ENCODE measurements around the gene MRPS18B.
"Not testable (repeated sequence)": the region's sequence is repeated elsewhere in the genome, so short reads cannot be mapped to it uniquely, and the experiment has no call there.

MRPS18B gene

DNA sequence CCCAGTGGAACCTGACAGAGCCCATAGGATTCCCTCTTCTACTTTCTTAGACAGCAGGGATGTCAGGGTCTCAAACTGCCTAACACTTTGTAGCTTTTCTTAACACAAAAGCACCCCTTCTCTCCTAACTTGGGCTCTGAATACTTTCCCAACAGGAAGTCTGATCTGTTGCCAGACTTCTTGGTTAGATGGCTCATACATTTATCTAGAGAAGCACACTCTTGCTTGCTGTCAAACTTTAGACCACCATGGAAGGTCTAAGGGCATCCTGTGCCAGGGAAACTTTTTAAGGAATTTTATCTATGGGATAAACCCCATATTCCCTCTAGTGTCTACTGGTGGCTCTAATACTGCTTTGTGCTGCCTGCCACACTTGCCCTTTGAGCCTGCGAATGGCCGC lies 26.0 kb downstream of the MRPS18B start:
- DNase-seq (ENCODE audit: low read depth), result no peak

DNA sequence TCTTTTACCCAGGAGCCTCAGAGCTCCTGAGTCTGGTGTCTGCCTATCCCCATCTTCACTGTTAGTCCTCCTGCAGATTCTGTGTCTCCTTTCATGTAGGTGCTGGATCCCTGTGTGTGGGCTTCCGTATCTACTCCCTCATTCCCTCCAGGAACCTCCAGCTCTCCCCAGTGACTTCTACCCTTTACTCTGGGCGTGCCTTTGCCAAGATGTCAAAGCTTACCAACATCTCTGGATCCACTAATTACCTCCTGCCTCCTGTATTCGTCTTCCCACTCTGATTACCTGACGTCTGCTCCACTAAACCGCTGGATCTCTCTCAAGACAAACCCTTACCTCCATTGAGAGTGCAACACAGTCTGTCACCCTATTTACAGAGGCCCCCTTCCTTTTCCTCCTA lies 27.1 kb downstream of the MRPS18B start:
- no peak for DNase-seq (ENCODE audit: low read depth)

DNA sequence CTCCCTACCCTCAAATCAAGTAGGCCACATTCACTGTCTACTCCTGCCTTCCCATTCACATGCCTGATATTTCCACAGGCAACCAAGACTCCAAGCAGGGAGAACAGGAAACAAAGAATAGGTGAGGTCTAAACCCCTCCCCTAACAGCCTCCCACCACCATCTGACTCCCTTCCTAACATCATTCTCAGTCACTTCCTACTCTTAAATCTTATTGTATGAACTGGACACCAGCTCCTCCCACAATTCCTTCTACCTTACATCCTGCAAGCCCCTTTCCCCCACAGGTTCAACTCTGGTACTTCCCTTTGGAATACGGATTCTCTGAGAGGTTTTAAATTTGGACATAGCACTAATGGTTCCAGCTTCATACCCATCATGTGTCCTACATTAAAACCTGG lies 28.3 kb downstream of the MRPS18B start:
- no peak for DNase-seq (ENCODE audit: low read depth)

DNA sequence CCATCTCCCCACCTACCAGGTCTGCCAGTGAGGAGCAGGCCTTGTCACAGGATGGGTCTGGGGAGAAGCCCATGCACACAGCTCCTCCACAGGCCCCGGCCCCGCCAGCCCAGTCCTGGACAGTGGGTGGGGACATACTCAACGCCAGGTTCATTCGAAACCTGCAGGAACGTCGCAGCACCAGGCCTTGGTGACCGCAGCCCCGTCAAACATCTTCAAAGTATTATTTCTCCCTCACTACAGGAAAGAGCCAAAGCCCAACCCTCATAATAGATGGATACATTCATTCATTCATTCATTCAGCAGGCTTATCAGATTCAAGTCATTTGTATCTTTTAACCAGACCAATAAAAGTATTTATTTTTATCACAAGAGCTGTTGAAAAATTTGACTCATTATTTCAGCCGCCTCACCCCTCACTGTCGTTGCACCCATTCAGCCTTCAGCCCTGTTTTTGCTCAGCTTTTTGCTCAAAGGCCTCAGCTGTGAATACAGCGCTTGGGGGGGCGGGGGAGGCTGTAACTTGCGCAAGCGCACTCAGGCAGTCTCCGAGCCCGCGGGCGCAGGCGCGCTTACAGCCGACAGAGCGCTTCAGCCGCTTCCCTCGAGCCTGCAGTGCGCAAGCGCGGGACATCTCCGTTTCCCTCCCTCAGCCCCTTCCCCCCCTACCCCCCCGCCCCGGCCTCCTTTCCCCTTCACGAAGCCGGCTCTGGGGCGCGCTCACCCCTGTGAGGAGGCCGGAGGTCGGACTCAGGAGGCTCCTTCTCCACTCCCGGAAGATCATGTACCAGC lies 29.0 kb downstream of the MRPS18B start, which contains the start of gene C6orf136:
Gene C6orf136 (plus strand): TSS at position 684 of the 792 bp plus-strand sequence. CDS start 99 bp downstream, at position 783.
- DNase-seq (ENCODE audit: low read depth), result peak; percentile 86

DNA sequence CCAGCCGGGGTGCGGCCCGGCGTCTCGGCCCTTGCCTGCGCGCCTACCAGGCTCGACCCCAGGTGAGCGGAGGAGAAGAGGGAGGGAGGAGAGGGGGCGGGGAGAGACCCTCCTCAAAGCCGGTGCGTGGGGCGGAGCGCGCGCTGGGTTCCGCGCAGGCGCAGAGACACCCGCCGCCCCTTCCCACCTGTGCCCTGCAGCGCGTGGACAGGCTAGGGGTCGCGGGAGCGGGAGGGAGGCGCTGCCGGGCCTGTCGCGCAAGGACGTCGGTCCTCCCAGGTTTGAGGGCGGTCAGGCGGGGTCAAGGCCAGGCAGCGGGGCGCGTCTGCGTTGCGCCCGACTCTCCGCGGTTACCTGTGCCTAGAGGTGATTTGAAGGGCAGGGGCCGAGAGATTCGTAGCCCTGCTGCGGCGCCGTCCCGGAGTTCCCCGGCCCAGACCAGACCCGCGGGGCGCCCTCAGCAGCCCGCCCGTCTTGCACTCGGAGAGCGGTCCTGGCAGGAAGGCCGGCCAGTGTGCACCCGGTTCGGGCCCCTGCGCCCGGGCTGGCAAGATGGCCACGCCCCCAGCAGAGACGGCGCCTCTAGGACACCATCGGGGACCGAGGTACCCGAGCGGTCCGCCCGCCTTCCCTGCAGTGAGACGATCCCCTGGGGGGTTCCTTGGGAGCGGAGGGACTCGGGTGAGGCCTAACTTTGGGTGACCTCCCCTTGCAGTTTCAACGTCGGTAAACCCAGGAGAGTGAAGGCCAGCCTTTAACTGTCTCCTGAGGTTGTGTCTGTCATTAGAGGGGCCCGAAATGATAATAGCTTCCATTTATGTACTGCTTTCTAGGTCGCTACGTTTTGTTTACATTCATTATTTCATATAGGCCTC lies 29.8 kb downstream of the MRPS18B start:
- DNase-seq (ENCODE audit: low read depth), result peak; percentile 59

DNA sequence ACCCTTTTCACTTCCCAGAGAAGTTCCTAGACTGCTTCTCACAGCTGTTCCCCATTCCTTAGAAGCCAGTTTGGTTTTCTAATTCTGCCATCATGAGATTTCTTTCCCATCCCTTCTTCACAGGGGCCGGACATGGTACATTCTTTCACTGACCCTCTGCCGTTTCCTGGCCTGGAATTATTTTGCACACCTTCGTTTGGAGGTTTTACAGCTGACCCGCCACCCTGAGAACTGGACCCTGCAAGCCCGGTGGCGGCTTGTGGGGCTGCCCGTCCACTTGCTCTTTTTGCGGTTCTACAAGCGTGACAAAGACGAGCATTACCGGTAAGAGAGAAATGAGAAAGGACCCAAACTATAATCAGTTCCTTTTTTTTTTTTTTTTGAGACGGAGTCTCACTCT lies 33.5 kb downstream of the MRPS18B start:
- no peak for DNase-seq (ENCODE audit: low read depth)

DNA sequence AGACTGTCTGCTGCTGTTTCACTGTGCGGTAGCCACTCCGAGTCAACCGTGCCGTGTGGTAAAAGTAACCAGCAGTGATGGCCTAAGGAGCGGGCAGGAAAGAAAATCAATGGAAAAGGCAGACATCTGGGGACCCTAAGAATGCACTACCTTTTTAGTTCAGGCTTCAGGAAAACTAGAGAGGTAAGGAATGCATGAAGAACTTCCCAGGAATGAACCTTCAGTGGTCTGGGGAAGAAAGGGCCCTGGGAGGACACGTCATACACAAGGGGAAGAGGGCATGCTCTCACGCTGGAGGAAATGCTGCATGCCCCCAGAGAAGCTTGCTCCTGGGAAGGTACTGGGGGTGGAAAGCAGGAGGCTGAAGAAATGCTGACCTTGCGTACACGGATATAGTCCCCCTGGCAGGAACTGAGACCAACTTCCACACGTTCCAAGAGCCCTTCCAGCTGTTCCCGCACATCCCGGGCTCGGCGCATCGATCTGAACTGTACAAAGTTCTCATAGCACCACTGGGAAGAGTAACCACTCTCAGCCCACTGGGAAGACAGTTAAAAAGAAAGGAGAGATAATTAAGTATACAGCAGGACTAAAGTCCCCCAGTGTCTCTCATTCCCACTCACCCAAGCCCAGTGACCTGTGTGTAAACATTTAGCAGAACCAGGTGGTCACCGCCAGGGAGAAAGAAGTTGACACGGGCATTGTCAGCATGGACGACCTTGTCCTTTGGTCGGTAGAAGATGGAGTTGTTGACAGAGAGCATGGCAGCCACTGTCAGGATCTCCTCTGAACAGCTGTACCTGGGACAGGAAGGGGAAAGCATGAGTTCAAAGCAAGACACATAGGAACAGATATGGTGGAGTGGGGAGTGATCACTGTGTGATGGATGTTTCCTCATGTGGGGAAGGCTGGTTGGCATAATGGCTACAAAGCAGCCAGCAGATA lies 37.4 kb downstream of the MRPS18B start:
- DNase-seq (ENCODE audit: low read depth), result no peak

DNA sequence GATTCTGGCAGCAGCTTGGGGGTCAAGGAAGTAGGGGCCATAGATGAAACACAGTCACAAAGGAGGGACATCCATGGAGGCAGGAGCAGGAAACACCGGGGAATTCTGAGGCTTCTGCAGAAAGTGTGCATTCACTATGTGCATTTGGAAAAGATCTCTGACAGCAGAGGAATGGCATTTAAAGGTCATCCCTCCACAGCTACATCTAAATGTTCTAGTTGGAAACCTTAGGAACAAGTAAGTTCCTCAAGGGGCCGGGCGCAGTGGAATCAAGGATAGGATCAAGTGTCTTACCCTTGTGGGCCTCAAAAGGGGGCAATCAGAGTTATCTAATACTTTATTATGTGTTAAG lies 38.1 kb downstream of the MRPS18B start:
- DNase-seq (ENCODE audit: low read depth), result no peak

DNA sequence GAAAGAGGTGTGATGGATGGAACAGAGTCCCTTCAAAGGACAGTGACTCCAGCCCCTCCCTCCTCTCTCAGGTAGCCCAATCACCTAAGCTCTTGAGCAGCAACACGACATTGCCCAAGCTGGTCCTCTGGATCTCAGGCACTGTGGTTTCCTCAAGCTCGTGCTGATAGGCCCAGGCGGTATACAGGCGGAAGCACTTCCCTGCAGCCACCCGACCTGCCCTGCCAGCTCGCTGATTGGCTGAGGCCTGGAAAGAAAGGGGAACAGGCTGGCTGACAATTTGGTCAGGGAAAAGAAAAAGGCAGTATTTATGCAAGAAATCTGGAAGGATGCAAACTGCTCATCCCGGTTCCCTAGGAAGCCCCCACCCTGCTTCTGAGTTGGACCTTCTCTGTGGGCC lies 38.9 kb downstream of the MRPS18B start:
- DNase-seq (ENCODE audit: low read depth), result no peak

DNA sequence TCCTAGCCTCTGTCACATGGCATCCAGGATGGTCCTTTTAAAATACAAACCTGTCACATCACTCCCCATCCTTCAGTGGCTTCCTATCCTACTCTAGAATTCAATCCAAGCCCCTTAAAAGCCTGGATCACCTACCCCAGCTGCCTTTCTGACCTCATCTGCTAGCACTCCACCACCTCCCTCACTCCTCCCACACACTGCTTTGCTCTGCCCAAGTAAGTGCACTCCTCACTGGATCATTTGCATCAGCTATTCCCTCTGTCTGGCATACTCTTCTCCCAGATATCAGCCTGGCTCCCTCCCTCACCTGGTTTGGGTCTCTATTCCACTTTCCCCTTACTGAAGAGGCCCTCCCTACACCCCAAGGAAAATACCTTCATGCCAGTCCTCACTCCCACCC lies 39.8 kb downstream of the MRPS18B start:
- no peak for DNase-seq (ENCODE audit: low read depth)

DNA sequence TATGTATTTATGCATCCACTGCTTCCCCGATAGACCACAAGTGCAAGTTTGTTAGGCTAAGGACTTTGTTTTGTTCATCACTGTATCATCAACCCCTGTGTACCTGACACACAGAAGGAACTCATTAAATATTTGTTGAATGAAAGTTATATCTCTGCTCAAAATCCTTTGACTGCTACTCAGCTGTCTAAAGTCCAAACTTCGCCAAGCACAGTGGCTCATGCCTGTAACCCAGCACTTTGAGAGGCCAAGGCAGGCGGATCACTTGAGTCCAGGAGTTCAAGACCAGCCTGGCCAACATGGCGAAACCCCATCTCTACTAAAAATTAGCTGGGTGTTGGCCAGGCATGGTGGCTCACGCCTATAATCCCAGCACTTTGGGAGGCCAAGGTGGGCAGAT lies 40.3 kb downstream of the MRPS18B start:
- DNase-seq (ENCODE audit: low read depth), result not testable (repeated sequence)

DNA sequence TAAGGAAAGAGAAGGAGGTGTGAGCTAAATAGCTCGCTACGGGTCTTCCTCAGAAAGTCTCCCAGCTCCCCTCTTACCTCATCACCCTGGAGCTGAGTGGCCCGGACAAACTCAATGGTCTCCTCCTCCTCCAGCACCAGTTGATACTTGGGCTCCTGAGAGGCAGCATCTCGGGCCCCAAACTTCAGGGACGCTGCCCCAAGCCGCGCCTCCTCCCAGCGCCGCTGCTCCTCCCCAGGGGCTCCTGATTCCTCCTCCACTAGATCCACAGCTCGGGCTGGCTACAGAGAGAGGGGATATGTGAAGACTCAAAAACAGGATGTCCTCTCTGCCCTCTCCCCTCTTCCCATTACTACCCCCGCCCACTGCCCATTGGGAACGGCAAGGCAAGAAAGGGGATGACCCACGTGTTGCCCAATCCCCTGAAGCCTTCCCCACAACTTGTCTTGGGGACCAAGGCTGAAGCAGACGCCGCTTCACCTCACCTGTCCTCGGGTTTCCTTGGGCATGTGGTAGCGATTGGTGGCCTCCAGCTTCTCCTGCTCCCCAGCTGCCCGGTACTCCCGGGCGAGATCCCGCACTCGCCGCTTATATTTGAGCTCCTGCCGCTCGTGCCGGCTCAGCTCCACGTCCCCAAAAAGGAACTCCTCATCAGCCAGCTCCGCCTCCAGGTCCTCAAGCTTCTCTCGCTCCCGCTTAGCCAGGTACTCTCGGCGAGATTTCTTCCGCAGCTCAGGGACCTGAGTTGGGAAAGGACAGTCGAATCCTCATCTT lies 47.5 kb downstream of the MRPS18B start:
- no peak for DNase-seq (ENCODE audit: low read depth)

DNA sequence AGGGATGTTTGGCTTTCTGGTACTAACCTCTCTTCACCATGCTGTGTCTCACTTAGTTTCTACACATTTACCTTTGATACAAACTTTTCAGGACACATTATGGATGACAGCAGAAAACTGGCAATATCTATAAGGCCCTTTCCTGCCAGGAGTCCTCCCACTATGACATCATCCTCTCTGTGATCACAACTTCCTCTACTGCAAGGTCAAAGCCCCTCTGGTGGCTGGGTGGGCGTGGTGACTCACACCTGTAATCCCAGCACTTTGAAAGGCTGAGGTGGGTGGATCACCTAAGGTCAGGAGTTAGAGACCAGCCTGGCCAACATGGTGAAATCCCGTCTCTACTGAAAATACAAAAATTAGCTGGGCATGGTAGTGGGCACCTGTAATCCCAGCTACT lies 48.7 kb downstream of the MRPS18B start:
- DNase-seq (ENCODE audit: low read depth), result peak; percentile 38

DNA sequence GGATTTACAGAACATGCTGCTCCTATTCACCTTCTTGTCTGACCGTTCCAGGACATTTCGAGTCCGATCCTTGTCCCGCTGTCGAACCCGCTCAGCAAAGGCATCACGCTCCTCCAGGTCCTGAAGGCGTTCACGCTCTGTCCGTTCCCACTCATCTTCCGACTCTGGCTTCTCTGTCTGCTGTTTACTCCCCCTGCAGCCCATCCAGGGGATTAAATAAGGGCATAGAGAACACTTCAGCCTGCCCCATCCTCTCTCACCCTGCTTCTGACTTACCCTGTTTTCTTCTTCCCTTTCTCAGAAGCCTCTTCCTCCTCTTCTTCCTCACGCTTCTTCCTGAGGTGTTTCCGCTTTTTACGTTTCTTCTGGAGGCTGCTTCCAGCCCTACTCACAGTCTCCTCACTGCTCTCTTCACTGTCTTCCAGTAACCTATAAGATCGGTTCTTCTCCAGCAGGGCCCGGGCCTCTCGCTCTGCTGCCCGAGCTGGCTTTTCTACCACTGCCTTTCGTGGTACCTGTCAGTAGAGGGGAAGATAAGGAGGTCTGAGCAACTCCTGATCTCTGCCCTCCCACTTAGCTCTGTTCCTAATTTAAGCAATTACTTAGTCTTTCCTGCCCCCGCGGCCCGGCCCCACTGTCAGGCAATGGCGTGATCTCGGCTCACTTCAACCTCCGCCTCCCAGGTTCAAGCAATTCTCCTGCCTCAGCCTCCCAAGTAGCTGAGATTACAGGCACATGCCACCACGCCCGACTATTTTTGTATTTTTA lies 53.3 kb downstream of the MRPS18B start:
- no peak for DNase-seq (ENCODE audit: low read depth)

DNA sequence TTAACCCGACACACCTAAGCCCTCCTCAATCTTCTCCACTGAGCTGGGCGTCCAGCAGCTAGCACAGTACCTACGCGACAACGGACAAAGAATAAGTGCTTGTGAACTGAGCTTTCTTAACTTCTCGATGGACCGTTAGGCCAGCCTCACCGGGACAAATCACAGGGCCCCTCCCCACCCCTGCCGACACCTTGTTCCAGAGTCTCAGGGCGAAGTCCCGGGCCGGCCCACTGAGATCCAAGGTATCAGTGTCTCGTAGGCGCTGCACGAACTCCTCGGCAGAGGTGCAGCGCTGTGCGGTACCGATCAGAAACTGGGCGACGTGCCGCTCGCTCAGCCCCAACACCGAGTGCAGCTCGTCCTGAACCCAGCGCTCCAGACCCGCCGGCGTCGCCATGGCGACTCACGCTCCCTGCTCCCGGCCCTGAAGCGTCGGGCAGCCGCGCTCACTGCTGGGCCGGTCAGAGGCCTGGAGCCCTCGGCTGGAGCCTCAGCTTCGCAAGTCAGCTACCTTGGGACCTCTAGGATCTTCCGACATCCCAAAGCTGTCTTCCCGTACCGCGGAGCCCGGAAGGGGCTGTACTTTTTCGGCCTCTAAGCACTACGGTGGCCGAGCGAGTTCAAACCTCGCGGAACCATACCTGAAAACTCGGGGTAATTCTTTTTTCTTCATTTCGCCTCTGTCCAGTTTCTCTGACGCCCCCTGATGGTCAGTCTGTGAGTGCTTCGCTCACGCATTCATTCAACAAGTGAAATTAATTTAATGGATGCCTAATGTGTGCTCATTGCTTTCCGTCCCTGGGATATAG lies 55.0 kb downstream of the MRPS18B start, which contains the start of gene DHX16:
Gene DHX16 (minus strand): TSS at position 562 of the 809 bp plus-strand sequence. CDS start 165 bp downstream, at position 397.
- DNase-seq (ENCODE audit: low read depth), result peak; percentile 78

Data from stimulated activated CD8-positive, alpha-beta memory T cell treated with anti-CD3 and anti-CD28 coated beads, Interleukin-12 subunit alpha, Interleukin-12 subunit beta, amount 100 ng/mL, for 4 hours (primary cell).